ENCODE results near the gene GLYATL1. TPM values are rescaled to one million over a fixed set of nuclear protein-coding genes. Genes with fewer than 3 reads are reported as not detected.

Gene GLYATL1
- total and polyA plus RNA-seq, 2 of the 8 experiments (the other 6 are each of a cell fraction or from before 2014, with no cell fraction given), result 8.6 to 10.7 TPM

- no peak for TF ChIP-seq GABPA (IDR thresholded peaks at IDR 0.05; ENCODE audit: borderline replicate concordance, insufficient read depth, low read length)
- TF ChIP-seq EGR1 (IDR thresholded peaks at IDR 0.05; ENCODE audit: borderline replicate concordance, low read depth, low read length), result no peak
Measured at GRCh38 chr11:58913685-58914084, 25.6 kb upstream of the GLYATL1 start (continued).
